Measurements from ENCODE around the gene FMOD. TPM values are rescaled to one million over a fixed set of nuclear protein-coding genes. Genes with fewer than 3 reads are reported as not detected.

Gene FMOD
- total RNA-seq = 0.07 and 0.17 TPM in 2 replicates

- TF ChIP-seq CTCF (conservative IDR thresholded peaks at IDR 0.05; ENCODE audit: low read depth, low read length) = no peak
- DNase-seq (ENCODE audit: low read depth) = no peak
Measured at GRCh38 chr1:203351037-203351625, at the start of gene FMOD. TSS of gene FMOD (minus strand) at chr1:203351122. CDS start at chr1:203348270, 2,852 bp downstream.

DNA sequence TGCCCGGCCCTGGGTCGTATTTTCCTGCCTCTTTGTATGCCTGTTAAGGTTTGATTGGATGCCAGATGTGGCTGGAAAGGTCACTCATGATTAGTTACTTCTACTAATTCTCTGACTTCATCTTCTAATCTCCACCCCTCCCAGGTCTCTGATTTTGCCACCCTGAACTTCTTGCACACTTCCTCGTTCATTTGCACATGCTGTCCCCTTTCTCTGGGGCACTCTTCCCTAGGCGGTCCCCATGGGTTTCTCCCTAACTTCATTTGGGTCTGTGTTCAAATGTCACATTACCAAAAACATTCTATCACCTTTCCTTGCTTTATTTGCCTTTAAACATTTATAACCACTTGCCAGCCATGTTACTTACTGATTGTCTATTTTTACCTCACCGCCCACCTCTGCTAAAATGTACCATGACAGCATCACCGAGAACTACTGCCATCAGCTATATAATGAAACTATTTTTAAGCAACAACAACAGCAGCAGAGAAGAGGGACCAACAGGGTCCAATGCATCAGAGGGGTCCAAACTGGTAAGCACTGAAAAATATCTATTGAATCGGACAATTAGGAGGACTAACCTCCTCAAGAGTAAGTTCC lies 45.8 kb upstream of the FMOD start:
- DNase-seq (ENCODE audit: low read depth) = no peak
- no peak overlapping the region for H3K4me3 ChIP-seq (ENCODE audit: low read depth, low read length)
- no peak for TF ChIP-seq CTCF (conservative IDR thresholded peaks at IDR 0.05; ENCODE audit: low read depth, low read length)

More at GRCh38 chr1:203351037-203351625, at the start of gene FMOD:
- H3K4me3 ChIP-seq (ENCODE audit: low read depth, low read length) = no peak within 1 kb of the TSS

DNA sequence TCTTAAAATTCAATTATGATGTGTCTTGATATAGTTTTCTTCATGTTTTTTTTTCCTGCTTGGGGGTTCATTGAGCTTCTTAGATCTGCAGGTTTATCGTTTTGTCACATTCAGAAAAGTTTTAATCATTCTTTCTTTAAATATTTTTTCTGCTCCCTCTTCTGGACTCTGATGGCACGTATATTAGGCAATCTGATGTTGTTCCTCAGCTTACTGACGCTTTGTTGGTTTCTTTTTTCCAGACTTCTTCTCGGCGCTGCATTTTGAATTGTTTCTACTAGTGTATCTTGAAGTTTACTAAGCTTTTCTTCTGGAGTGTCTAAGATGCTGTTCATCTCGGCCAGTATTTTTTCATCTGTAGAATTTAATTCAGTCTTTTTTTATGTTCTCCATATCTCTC lies 44.8 kb upstream of the FMOD start:
- TF ChIP-seq CTCF (conservative IDR thresholded peaks at IDR 0.05; ENCODE audit: low read depth, low read length) = no peak
- H3K4me3 ChIP-seq (ENCODE audit: low read depth, low read length) = no peak overlapping the region
- no peak for DNase-seq (ENCODE audit: low read depth)

DNA sequence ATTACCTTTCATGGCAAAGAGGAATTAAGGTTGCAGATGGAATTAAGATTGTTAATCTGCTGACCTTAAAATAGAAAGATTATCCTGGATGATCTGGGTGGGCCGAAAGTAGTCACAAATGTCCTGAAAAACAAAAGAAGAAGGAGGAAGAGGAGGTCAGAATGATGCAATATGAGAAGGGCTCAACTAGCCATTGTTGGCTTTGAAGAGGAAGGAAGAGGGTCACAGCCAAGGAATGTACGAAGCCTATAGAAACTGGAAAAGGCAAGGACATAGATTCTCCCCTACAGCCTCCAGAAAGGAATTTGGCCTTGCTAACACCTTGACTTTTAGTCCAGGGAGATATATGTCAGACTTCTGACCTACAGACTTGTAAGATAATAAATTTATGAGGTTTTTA lies 39.4 kb upstream of the FMOD start:
- TF ChIP-seq CTCF (conservative IDR thresholded peaks at IDR 0.05; ENCODE audit: low read depth, low read length) = no peak
- no peak for DNase-seq (ENCODE audit: low read depth)
- no peak overlapping the region for H3K4me3 ChIP-seq (ENCODE audit: low read depth, low read length)

GRCh38 chr1:203388683-203389082 lies 37.8 kb upstream of the FMOD start:
- DNase-seq (ENCODE audit: low read depth) = no peak
- H3K4me3 ChIP-seq (ENCODE audit: low read depth, low read length) = no peak overlapping the region
- TF ChIP-seq CTCF (conservative IDR thresholded peaks at IDR 0.05; ENCODE audit: low read depth, low read length) = no peak

DNA sequence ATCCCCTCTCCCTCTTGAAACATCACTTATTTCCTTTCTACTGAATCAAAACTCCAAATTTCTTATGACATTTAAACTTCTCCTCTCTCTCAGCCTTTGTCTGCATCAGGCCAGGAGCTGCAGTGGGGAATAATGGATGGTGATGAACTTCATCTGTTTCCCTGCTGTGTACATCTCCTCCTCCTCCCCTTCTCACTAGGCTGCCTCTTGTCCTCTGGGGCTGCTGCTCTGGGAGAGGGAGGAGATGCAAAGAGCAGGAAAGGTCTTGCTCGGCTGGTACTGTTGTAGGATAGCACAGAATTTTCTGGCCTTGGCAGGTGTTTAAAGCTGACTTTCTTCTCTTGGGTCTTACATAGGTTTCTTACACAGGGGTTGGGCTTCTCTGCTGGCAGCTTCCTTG lies 31.1 kb upstream of the FMOD start:
- H3K4me3 ChIP-seq (ENCODE audit: low read depth, low read length) = no peak overlapping the region
- DNase-seq (ENCODE audit: low read depth) = no peak
- TF ChIP-seq CTCF (conservative IDR thresholded peaks at IDR 0.05; ENCODE audit: low read depth, low read length) = no peak
